Measurements from ENCODE around the gene ISX.

ISX gene

GRCh38 chr22:35113341-35113740 lies 47.4 kb downstream of the ISX start:
- no peak for DNase-seq (ENCODE audit: low spot score)

DNA sequence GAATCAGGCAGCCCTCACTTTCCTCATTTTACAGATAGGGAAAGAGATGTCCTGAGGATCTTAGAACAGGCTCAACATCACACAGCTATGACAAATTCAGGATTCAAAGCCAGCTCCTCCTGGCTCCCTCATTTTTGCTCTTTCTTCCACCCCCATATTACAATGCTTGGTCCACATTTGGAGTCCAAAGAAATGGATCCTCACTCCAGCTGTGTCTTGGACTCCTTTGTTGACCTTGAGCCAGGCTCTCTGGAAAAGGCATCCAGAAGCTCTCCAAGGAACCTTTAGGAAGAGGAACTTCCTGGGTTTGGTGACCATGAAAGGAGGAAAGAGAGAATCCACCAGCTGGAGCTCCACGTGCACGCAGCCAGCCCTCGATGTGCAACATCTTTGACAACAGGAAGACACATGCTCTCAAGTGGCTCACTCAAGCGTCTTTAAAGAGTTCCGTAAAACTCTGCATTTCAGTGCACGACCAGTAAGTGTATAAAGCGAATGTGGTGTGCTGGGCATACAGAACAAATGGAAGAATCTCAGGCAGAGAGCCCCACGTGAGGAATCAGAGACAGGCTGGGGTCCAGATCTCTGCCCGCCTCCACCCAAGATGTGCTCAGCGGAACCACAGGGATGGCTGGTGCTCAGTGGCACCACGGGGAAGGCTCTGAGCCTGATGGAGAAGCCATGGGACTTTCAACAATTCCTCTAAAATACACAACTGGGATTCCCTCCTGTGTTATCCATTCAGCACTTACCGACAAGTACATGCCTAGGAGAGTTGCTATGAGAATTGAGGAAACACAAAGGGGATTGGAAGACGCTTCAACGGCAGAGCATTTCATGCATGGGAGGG lies 48.4 kb downstream of the ISX start:
- no peak for DNase-seq (ENCODE audit: low spot score)

DNA sequence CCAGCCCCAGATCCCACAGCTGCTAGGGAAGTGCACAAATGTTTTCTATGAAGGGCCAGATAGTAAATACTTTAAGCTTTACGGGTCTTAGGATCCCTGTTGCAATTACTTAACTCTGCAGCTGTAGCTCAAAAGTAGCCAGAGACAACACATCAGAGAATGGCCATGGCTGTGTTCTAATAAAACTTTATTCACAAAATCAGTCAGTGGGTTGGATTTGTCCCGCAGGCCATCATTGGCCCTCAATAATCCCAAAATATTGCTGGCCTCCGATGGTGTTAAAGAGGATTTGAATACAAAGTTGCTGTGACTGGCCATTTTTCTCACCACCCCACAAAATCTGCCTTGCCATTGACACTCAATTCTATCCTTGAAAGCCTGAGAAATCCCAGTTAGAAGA lies 49.6 kb downstream of the ISX start:
- DNase-seq (ENCODE audit: low spot score) = no peak

GRCh38 chr22:35116269-35116668 lies 50.3 kb downstream of the ISX start:
- DNase-seq (ENCODE audit: low spot score) = no peak

DNA sequence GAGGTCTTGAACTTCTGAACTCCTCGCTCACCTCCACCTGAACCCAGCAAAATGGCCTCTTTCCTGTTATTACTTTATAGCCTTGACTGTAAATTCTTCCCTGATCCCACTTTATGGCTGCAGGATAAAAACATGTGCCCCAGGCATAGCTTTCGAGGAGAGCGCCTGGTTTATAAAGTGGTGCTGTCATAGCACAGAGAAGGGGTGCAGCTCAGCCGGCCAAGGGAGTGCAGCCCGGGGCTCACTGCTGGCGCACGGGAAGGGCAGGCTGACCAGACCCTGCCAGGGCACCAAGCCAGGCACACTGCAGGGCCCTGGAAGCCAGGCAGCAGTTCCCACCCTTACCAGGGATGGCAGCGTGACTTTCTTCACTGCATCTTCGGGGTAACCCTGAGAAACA lies 50.9 kb downstream of the ISX start:
- no peak for DNase-seq (ENCODE audit: low spot score)

DNA sequence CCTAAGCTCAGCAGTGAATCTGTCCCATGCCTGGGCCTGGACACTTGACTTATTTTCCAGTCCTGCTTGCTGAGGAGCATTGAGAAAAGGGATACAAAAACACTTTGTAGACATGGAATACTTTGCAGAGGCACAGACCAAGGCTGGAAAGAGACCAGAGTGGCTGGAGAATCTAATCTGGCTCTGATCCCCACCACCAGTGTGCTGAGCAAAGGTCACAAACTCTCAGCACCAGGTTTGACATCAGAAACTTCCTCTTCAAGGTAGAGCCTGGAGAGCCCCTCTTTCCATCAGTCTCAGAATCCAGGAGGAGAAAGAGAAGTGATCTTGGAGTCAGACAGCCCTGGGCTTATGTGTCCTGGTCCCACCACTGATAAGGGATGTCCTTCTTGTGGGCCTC lies 53.5 kb downstream of the ISX start:
- no peak for DNase-seq (ENCODE audit: low spot score)

DNA sequence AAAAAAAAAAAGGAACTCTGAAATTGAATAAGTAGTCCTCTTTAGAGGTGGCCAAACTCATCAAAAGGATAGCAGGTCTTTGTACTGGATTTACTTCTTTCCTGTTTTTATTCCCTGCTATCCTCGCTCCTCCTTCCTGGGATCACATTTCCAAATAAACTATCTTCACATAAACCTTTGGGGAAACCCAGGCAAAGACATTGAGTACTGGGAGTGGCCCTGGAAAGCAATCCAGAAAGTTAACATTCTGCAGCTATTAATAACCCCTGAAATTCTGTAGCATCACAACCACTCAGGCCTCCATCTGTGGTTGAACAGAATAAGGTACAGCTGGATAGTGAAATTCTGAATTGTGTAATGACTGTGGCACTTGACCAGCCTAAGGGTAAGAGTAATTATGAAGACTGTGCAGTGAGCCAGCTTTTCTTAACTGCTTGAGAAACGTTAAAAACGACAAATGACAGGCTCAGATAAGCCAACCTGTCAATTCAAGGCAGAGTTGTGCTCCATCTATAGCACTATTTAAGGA lies 58.8 kb downstream of the ISX start:
- no peak for DNase-seq (ENCODE audit: low spot score)

GRCh38 chr22:35126993-35127392 lies 61.0 kb downstream of the ISX start:
- DNase-seq (ENCODE audit: low spot score) = no peak

- DNase-seq (ENCODE audit: low spot score) = no peak
Observed at GRCh38 chr22:35128637-35129036, 62.7 kb downstream of the ISX start.

- DNase-seq (ENCODE audit: low spot score) = no peak
Observed at GRCh38 chr22:35131525-35132000, 65.6 kb downstream of the ISX start.

GRCh38 chr22:35132568-35132967 lies 66.6 kb downstream of the ISX start:
- DNase-seq (ENCODE audit: low spot score) = no peak

- no peak for DNase-seq (ENCODE audit: low spot score)
Observed at GRCh38 chr22:35133702-35134380, 67.9 kb downstream of the ISX start.

- DNase-seq (ENCODE audit: low spot score) = no peak
Observed at GRCh38 chr22:35134637-35135036, 68.7 kb downstream of the ISX start.

- DNase-seq (ENCODE audit: low spot score) = no peak
Observed at GRCh38 chr22:35135165-35135564, 69.2 kb downstream of the ISX start.
